ENCODE measurements around the gene C10orf71.

Gene C10orf71

GRCh38 chr10:49274886-49275285, 24.1 kb upstream of the C10orf71 start:
- TF ChIP-seq CTCF (IDR thresholded peaks at IDR 0.05; ENCODE audit: low read depth, low read length): no peak
- no peak for DNase-seq (ENCODE audit: extremely low read depth, low read depth)

- DNase-seq (ENCODE audit: extremely low read depth, low read depth): no peak
- TF ChIP-seq CTCF (IDR thresholded peaks at IDR 0.05; ENCODE audit: low read depth, low read length): no peak
These were observed 23.1 kb upstream of the C10orf71 start for GRCh38 chr10:49275896-49276295.

GRCh38 chr10:49276596-49276995, 22.4 kb upstream of the C10orf71 start:
- no peak for DNase-seq (ENCODE audit: extremely low read depth, low read depth)
- no peak for TF ChIP-seq CTCF (IDR thresholded peaks at IDR 0.05; ENCODE audit: low read depth, low read length)

- TF ChIP-seq CTCF (IDR thresholded peaks at IDR 0.05; ENCODE audit: low read depth, low read length): no peak
These were observed 21.0 kb upstream of the C10orf71 start for GRCh38 chr10:49277973-49278372.

GRCh38 chr10:49278497-49278981, 20.4 kb upstream of the C10orf71 start:
- no peak for TF ChIP-seq CTCF (IDR thresholded peaks at IDR 0.05; ENCODE audit: low read depth, low read length)
- no peak for DNase-seq (ENCODE audit: extremely low read depth, low read depth)

More at GRCh38 chr10:49277973-49278372, 21.0 kb upstream of the C10orf71 start:
- no peak for DNase-seq (ENCODE audit: extremely low read depth, low read depth)

GRCh38 chr10:49279015-49279880, 19.7 kb upstream of the C10orf71 start:
- TF ChIP-seq CTCF (IDR thresholded peaks at IDR 0.05; ENCODE audit: low read depth, low read length): no peak
- no peak for DNase-seq (ENCODE audit: extremely low read depth, low read depth)

GRCh38 chr10:49280001-49280408, 19.0 kb upstream of the C10orf71 start:
- TF ChIP-seq CTCF (IDR thresholded peaks at IDR 0.05; ENCODE audit: low read depth, low read length): no peak
- no peak for DNase-seq (ENCODE audit: extremely low read depth, low read depth)

Data from AG09319 (cell line).